Esophagus squamous epithelium (tissue), 5 donors: Measurements from ENCODE around the gene SF3A2. TPM values are rescaled to one million over a fixed set of nuclear protein-coding genes. Genes with fewer than 3 reads are reported as not detected.

Experiments
- DNase-seq: peaks from one replicate; lab custom pipeline; 2025; lab: John Stamatoyannopoulos, UW
- H3K27ac ChIP-seq, 4 donors: fragments of 200-600 bp; sonication (generic); one replicate each; pipeline ENCODE4 v1.5.1; 2016 to 2019; ENCODE audit warnings: mild to moderate bottlenecking in 1 of 4
- H3K27me3 ChIP-seq, 4 donors: fragments of 200-600 bp; sonication (generic); 1 replicate in 3 of 4; 2 replicates in 1 of 4; pipeline versions ENCODE4 v1.5.1 to v1.6.0; 2017 to 2021; ENCODE audit warnings: antibody characterized with exemption in 1 of 4
- H3K36me3 ChIP-seq, 3 donors: fragments of 200-600 bp; sonication (generic); one replicate each; pipeline ENCODE4 v1.5.1; 2016 to 2019
- H3K4me1 ChIP-seq, 3 donors: fragments of 200-600 bp; sonication (generic); one replicate each; pipeline ENCODE4 v1.5.1; 2017 to 2019
- H3K4me3 ChIP-seq, 4 donors: fragments of 200-600 bp; sonication (generic); 1 replicate in 3 of 4; 2 replicates in 1 of 4; pipeline ENCODE4 v1.5.1; 2016 to 2019; ENCODE audit warnings: mild to moderate bottlenecking in 2 of 4, moderate library complexity in 1 of 4
- H3K9me3 ChIP-seq, 3 donors: fragments of 200-600 bp; sonication (generic); one replicate each; pipeline ENCODE4 v1.5.1; 2016 to 2019
- POLR2A ChIP-seq, 4 donors: fragments of 450-650 bp; IDR thresholded peaks; one replicate each; pipeline ENCODE4 v1.6.1; 2017; ENCODE audit warnings: antibody characterized with exemption in 4 of 4, mild to moderate bottlenecking in 4 of 4, moderate library complexity in 3 of 4
- WGBS, 2 donors: methylation state at CpG; one replicate each; pipeline ENCODE4 v1.1.5; 2018; 5-methylcytosine and 5-hydroxymethylcytosine counted together
- intact Hi-C: fragments of 100-400 bp; cut with DNase I; formaldehyde crosslinking; loops from one replicate; pipeline ENCODE4 v1.15.0; 2022
- total RNA-seq, 4 donors: library from RNA; depleted of rRNA; stranded (reverse); fragments of >200 nt; gene quantifications; one replicate each; pipeline ENCODE4 v1.1.0, GENCODE V29; 2016
- TF ChIP-seq, protein P1 (sequence below), 6 experiments: fragments of 450-650 bp in 4 of 6; fragments of 200-600 bp in 2 of 6; sonication (generic) in 2 of 6; IDR thresholded peaks; one replicate each; pipeline ENCODE4 v1.5.1; 2016 to 2019; ENCODE audit warnings: antibody characterized with exemption in 6 of 6, mild to moderate bottlenecking in 4 of 6, moderate library complexity in 4 of 6
- donor health status: DM: yes; HTN: yes; CAD: no.

Gene SF3A2
- total RNA-seq, 4 donors from 2014 or later: 19.3 to 39.7 (median 31.3) TPM

- intact Hi-C loops: no loop called here
- H3K36me3 ChIP-seq: peaks cover 36 to 75% (median 37%) of the 10 kb centered on the region in 3 donors
- DNase-seq: no peak
Measured at GRCh38 chr19:2207008-2207407, 29.6 kb upstream of the SF3A2 start.

GRCh38 chr19:2207991-2208860 lies 28.4 kb upstream of the SF3A2 start:
- peaks cover 23 to 72% (median 30%) of the 10 kb centered on the region in 3 donors for H3K4me1 ChIP-seq
- intact Hi-C loops: no loop called here
- TF ChIP-seq, protein P1, sequence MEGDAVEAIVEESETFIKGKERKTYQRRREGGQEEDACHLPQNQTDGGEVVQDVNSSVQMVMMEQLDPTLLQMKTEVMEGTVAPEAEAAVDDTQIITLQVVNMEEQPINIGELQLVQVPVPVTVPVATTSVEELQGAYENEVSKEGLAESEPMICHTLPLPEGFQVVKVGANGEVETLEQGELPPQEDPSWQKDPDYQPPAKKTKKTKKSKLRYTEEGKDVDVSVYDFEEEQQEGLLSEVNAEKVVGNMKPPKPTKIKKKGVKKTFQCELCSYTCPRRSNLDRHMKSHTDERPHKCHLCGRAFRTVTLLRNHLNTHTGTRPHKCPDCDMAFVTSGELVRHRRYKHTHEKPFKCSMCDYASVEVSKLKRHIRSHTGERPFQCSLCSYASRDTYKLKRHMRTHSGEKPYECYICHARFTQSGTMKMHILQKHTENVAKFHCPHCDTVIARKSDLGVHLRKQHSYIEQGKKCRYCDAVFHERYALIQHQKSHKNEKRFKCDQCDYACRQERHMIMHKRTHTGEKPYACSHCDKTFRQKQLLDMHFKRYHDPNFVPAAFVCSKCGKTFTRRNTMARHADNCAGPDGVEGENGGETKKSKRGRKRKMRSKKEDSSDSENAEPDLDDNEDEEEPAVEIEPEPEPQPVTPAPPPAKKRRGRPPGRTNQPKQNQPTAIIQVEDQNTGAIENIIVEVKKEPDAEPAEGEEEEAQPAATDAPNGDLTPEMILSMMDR (IDR thresholded peaks at IDR 0.05): no peak
- TF ChIP-seq POLR2A (IDR thresholded peaks at IDR 0.05): no peak

More at GRCh38 chr19:2207008-2207407, 29.6 kb upstream of the SF3A2 start:
- TF ChIP-seq, protein P1 (IDR thresholded peaks at IDR 0.05): no peak
- TF ChIP-seq POLR2A (IDR thresholded peaks at IDR 0.05): no peak
- Histone ChIP-seq H3K4me1 (peaks cover 23 to 72% (median 24%) of the 10 kb centered on the region in 3 donors), H3K27ac (no peak overlapping the region), H3K4me3 (no peak overlapping the region), H3K9me3 (no peaks in the 10 kb centered on the region), H3K27me3 (no peaks in the 10 kb centered on the region)
- WGBS, 2 donors: 95 to 100% methylated on average over 6 to 7 of the region's 15 CpGs

GRCh38 chr19:2208975-2209374 lies 27.6 kb upstream of the SF3A2 start:
- Histone ChIP-seq H3K36me3 (peaks cover 35 to 75% (median 50%) of the 10 kb centered on the region in 3 donors), H3K27me3 (no peaks in the 10 kb centered on the region), H3K27ac (peak overlapping the region in 2 of 4 donors; percentile 6 to 16), H3K4me3 (no peak overlapping the region), H3K4me1 (peaks cover 23 to 72% (median 24%) of the 10 kb centered on the region in 3 donors), H3K9me3 (no peaks in the 10 kb centered on the region)
- intact Hi-C loops: no loop called here
- TF ChIP-seq, protein P1 (IDR thresholded peaks at IDR 0.05): no peak
- TF ChIP-seq POLR2A (IDR thresholded peaks at IDR 0.05): no peak
- WGBS, 2 donors: 56 to 75% methylated on average over 9 to 10 of the region's 10 CpGs
- DNase-seq: no peak

More at GRCh38 chr19:2207991-2208860, 28.4 kb upstream of the SF3A2 start:
- WGBS, 2 donors: 54 to 71% methylated on average over 10 to 14 of the region's 36 CpGs
- no peak for DNase-seq
- peak overlapping the region in 2 of 4 donors; percentile 16 to 46 for H3K27ac ChIP-seq
- no peaks in the 10 kb centered on the region for H3K27me3 ChIP-seq
- peaks cover 37 to 75% (median 43%) of the 10 kb centered on the region in 3 donors for H3K36me3 ChIP-seq
- no peaks in the 10 kb centered on the region for H3K9me3 ChIP-seq
- no peak overlapping the region for H3K4me3 ChIP-seq

DNA sequence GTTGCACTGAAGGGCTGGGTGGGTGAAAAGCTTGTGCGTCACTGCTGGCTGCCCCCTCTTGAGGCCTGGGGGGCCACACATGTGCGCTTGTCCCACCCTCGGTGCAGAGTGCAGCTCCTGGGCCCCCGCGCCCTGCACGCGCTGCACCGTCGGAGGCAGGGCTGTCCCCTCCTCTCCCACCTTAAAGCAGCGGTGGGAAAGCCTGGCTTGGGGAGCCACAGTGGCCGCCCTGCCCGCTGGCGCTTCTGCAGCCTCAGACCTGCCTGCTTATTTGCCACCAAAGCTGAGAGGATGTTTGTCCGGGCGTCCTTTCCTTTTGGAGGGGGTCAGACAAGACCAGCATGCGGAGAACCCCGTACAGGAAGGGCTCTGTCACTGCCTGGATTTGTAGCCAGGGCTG lies 27.2 kb upstream of the SF3A2 start:
- H3K27ac ChIP-seq: no peak overlapping the region
- H3K4me3 ChIP-seq: no peak overlapping the region
- intact Hi-C loops: no loop called here
- 90 to 100% methylated on average over 4 to 6 of the region's 17 CpGs for WGBS, 2 donors
- H3K4me1 ChIP-seq: peaks cover 20 to 72% (median 21%) of the 10 kb centered on the region in 3 donors
- no peak for TF ChIP-seq POLR2A (IDR thresholded peaks at IDR 0.05)
- TF ChIP-seq, protein P1 (IDR thresholded peaks at IDR 0.05): no peak
- no peak for DNase-seq
- no peaks in the 10 kb centered on the region for H3K9me3 ChIP-seq
- H3K27me3 ChIP-seq: no peaks in the 10 kb centered on the region
- peaks cover 38 to 79% (median 51%) of the 10 kb centered on the region in 3 donors for H3K36me3 ChIP-seq

DNA sequence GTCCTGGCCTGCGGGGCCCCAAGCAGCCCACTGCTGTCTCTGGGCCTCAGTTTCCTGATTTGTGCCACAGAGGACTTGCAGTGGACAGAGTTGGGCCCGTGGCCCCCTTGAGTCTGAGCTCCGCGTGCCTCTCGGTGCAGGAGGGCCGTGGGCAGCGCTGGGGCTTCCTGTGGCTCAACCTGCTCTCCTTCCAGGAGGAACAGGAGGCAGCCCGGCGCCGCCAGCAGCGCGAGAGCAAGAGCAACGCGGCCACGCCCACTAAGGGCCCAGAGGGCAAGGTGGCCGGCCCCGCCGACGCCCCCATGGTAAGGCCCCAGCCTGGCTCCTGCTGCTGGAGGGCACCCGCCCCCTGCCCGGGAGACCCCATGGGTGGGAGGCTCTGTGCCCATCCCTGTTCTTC lies 26.4 kb upstream of the SF3A2 start:
- no peaks in the 10 kb centered on the region for H3K27me3 ChIP-seq
- H3K36me3 ChIP-seq: peaks cover 38 to 86% (median 51%) of the 10 kb centered on the region in 3 donors
- intact Hi-C loops: no loop called here
- peaks cover 17 to 68% (median 19%) of the 10 kb centered on the region in 3 donors for H3K4me1 ChIP-seq
- no peak for TF ChIP-seq POLR2A (IDR thresholded peaks at IDR 0.05)
- TF ChIP-seq, protein P1 (IDR thresholded peaks at IDR 0.05): no peak
- H3K27ac ChIP-seq: no peak overlapping the region
- no peaks in the 10 kb centered on the region for H3K9me3 ChIP-seq
- no peak overlapping the region for H3K4me3 ChIP-seq
- DNase-seq: no peak
- WGBS, 2 donors: no CpG with 5 or more reads among the region's 21 CpGs
